Measurements from ENCODE around the gene SLC37A1. TPM values are rescaled to one million over a fixed set of nuclear protein-coding genes. Genes with fewer than 3 reads are reported as not detected.

The SLC37A1 gene
- total and polyA plus RNA-seq, 9 of the 15 experiments (the other 6 are each of a cell fraction or from before 2014, with no cell fraction given): 0.06 to 3.4 (median 0.40) TPM

DNA sequence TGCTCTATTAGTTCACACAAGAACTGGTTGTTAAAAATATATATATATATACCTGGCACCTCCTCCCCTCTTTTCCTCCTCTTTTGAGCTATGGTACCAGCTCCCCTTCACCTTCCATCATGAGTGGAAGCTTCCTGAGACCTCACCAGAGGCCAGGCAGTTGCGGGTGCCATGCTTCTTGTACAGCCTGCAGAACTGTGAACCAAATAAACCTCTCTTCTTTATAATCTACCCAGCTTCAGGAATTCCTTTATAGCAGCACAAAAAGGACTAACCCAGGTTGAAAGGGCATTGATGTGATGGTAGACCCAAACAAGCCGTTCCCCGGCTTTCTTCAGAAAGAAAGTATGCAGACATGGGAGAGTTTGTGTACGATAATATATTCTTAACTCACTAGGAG lies 32.5 kb upstream of the SLC37A1 start:
- no peak overlapping the region for H2AFZ ChIP-seq (ENCODE audit: low read depth, low read length)
- no peaks in the 10 kb centered on the region for H3K9me1 ChIP-seq (ENCODE audit: control insufficient read depth, insufficient read depth, low read length)
- no peak overlapping the region for H3K4me3 ChIP-seq
- H3K36me3 ChIP-seq (ENCODE audit: control insufficient read depth, insufficient read depth, low read length): no peaks in the 10 kb centered on the region
- H3K9me3 ChIP-seq (replicated peaks; ENCODE audit: control insufficient read depth, insufficient read depth, low read depth, low read length): no peaks in the 10 kb centered on the region
- DNase-seq (ENCODE audit: extremely low read depth in 1 of 4, low spot score in 3 of 4): no peak
- in situ Hi-C loops (cut with MboI) (no loop called here), intact Hi-C loops (cut with micrococcal nuclease) (no loop called here)
- no TSS peak for BruUV-seq (replicated peaks)
- no peak overlapping the region for H3K9ac ChIP-seq (ENCODE audit: insufficient read depth in 1 of 2, low read depth in 2 of 2, low read length in 2 of 2)
- H3K27ac ChIP-seq (ENCODE audit: extremely low read depth, low read depth, low read length): no peak overlapping the region
- H3K79me2 ChIP-seq (ENCODE audit: control insufficient read depth, insufficient read depth, low read length): no peaks in the 10 kb centered on the region
- no peaks in the 10 kb centered on the region for H4K20me1 ChIP-seq (replicated peaks; ENCODE audit: control insufficient read depth, insufficient read depth, low read length)
- ChIA-PET POLR2A (interaction anchor here (1.6 to 2.0 kb wide), 3 partner anchors 12 to 18 kb away, joined by 4 to 7 read pairs (median 5); no protein-coding TSS in a partner anchor), CTCF (ENCODE audit: low intra/inter-chr PET ratio) (interaction anchor here (0.6 kb wide), 1 partner anchor 171 kb away, joined by 3 read pairs; no protein-coding TSS in a partner anchor)
- no peaks in the 10 kb centered on the region for H3K4me1 ChIP-seq (replicated peaks in 1 of 2; ENCODE audit: control insufficient read depth in 2 of 2, insufficient read depth in 2 of 2, low read length in 2 of 2)
- H3K27me3 ChIP-seq (ENCODE audit: control insufficient read depth in 2 of 2, insufficient read depth in 2 of 2, low read length in 2 of 2): peaks cover 59 to 63% of the 10 kb centered on the region in 2 experiments
- 2% methylated on average over 4 of the region's 4 CpGs for WGBS (ENCODE audit: insufficient coverage, low coverage, missing lambda C conversion rate)
- FAIRE-seq: no peak
- no peak overlapping the region for H3K4me2 ChIP-seq (ENCODE audit: insufficient read depth, low read length)
- TF ChIP-seq ZNF766 (CRISPR knock-in tag; conservative IDR thresholded peaks at IDR 0.05): peak; percentile 93
- no peak for TF ChIP-seq BCL6 (CRISPR knock-in tag; IDR thresholded peaks at IDR 0.05)
- ATAC-seq: no peak

DNA sequence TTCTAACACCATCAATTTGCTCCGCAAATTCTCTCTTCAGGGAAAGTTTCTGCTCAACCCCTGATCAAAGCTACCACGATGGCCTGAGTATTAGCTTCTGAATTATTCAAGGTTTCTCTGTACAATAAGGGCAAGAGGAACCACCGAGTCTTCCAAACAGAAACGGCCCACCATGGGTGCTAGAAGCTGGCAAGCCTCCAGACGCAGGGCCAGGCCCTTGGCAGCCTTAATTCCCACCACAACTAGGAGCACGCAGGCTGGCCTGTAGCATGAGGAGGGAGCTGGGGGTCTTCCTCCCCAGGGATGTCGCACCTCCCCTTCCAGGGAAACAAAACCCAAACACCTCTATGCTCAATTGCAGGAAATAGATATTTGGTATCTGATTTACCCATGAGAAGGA lies 28.7 kb upstream of the SLC37A1 start:
- DNase-seq (ENCODE audit: extremely low read depth in 1 of 4, low spot score in 3 of 4) (no peak), FAIRE-seq (no peak), ATAC-seq (no peak)
- 3% methylated on average over 7 of the region's 7 CpGs for WGBS (ENCODE audit: insufficient coverage, low coverage, missing lambda C conversion rate)
- H3K4me3 ChIP-seq: no peak overlapping the region
- TF ChIP-seq CBX8 (IDR thresholded peaks at IDR 0.05; ENCODE audit: borderline replicate concordance, extremely low read depth, low read depth, low read length, poor library complexity, severe bottlenecking): peak; percentile 12
- 0 out of 4 replicates have a peak, but pooled peaks of 1 of the 2 experiments have one; percentile 10 for TF ChIP-seq RAD21 (CRISPR knock-in tag; conservative IDR thresholded peaks at IDR 0.05 in 1 of 2, IDR thresholded peaks at IDR 0.05 in 1 of 2)
- no peak for TF ChIP-seq KDM2B (CRISPR knock-in tag; IDR thresholded peaks at IDR 0.05)
- TF ChIP-seq TRIM24 (IDR thresholded peaks at IDR 0.05): no peak
- TF ChIP-seq MTA1 (IDR thresholded peaks at IDR 0.05; ENCODE audit: borderline replicate concordance): no peak
- no peak overlapping the region for H3K9ac ChIP-seq (ENCODE audit: insufficient read depth in 1 of 2, low read depth in 2 of 2, low read length in 2 of 2)
- no peaks in the 10 kb centered on the region for H3K4me1 ChIP-seq (replicated peaks in 1 of 2; ENCODE audit: control insufficient read depth in 2 of 2, insufficient read depth in 2 of 2, low read length in 2 of 2)
- H3K9me3 ChIP-seq (replicated peaks; ENCODE audit: control insufficient read depth, insufficient read depth, low read depth, low read length): no peaks in the 10 kb centered on the region
- H3K79me2 ChIP-seq (ENCODE audit: control insufficient read depth, insufficient read depth, low read length): no peaks in the 10 kb centered on the region
- H3K27me3 ChIP-seq (ENCODE audit: control insufficient read depth in 2 of 2, insufficient read depth in 2 of 2, low read length in 2 of 2): peaks cover 48 to 53% of the 10 kb centered on the region in 2 experiments
- intact Hi-C loops (cut with micrococcal nuclease) (no loop called here), in situ Hi-C loops (cut with MboI) (no loop called here)
- no peaks in the 10 kb centered on the region for H3K9me1 ChIP-seq (ENCODE audit: control insufficient read depth, insufficient read depth, low read length)
- ChIA-PET CTCF (ENCODE audit: low intra/inter-chr PET ratio) (no interaction called here), POLR2A (interaction anchor here (0.7 to 1.1 kb wide), 2 partner anchors 10 to 78 kb away, joined by 3 read pairs; no protein-coding TSS in a partner anchor)
- no peaks in the 10 kb centered on the region for H4K20me1 ChIP-seq (replicated peaks; ENCODE audit: control insufficient read depth, insufficient read depth, low read length)
- BruUV-seq (replicated peaks): no TSS peak
- H2AFZ ChIP-seq (ENCODE audit: low read depth, low read length): no peak overlapping the region
- no peaks in the 10 kb centered on the region for H3K36me3 ChIP-seq (ENCODE audit: control insufficient read depth, insufficient read depth, low read length)
- H3K27ac ChIP-seq (ENCODE audit: extremely low read depth, low read depth, low read length): no peak overlapping the region
- no peak overlapping the region for H3K4me2 ChIP-seq (ENCODE audit: insufficient read depth, low read length)

Measured in K562 (cell line).